ENCODE results near the gene MARCO.
A peak's percentile ranks its signal among the peaks of the same experiment; 100 is the strongest.

Gene MARCO

GRCh38 chr2:119004602-119005001, 62.6 kb downstream of the MARCO start:
- no peak for DNase-seq (ENCODE audit: low read depth in 3 of 3)

DNA sequence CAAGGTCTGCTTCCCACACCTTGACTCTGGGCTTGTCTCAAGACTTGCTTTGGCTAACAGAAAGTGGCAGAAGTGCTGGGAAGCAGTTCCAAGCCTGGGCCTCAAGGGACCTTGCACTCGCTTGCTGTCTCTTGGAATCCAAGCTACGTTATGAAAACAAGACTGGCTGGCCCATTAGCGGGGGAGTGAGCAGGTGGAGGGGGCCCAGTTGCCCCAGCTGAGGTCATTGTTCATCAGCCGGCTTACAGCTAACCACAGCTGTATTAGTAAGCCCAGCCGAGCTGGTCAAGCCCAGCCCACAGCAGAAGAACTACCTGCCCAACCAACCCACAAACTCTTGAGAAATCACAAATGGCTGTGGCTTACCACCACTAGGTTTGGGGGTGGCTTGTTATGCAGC, 63.1 kb downstream of the MARCO start:
- DNase-seq (ENCODE audit: low read depth in 3 of 3) = no peak

DNA sequence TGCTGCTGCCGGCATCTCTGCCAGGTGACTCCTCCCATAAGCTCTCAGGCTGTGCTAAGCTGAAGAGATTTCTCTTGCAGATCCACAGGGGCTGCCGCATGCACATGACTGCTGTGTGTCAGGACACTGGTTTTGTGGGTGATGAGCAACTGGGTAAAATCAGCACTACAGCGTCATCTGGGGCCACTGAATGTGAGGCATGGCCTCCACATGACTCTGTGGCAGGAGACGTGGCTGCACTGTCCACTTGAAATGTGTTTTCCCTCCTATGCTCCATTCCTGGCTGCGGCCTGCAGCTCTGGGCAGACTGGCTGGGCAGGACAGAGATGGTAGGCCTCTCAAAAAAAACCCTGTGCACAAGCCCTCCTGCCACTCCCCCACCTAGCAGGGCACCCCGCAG, 63.6 kb downstream of the MARCO start:
- no peak for DNase-seq (ENCODE audit: low read depth in 3 of 3)

- no peak for DNase-seq (ENCODE audit: low read depth in 3 of 3)
These were observed 64.4 kb downstream of the MARCO start for GRCh38 chr2:119006441-119006840.

- no peak for DNase-seq (ENCODE audit: low read depth in 3 of 3)
These were observed 66.1 kb downstream of the MARCO start for GRCh38 chr2:119008108-119008507.

DNA sequence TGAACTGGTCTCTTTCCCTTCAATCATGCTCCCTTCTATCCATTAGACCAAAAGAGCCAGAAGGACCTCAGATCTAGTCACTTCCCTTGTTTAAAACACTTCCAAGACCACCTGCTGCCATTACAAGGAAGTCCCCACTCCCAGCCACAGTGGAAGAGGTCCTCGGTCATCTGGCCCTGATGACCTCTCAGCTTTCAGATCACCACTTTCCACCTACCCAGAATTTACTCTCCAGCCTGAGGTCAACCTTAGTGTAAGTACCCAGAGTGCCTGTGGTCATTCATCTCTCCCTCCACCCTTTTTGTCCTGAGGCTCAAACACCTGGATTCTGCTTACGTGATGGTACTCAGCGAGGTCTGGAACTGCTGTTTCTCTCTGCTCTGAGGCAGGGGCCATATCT, 67.1 kb downstream of the MARCO start:
- DNase-seq (ENCODE audit: low read depth in 3 of 3) = no peak

GRCh38 chr2:119010336-119010735, 68.3 kb downstream of the MARCO start:
- no peak for DNase-seq (ENCODE audit: low read depth in 3 of 3)

- peak in 1 of 3 experiments; percentile 10 for DNase-seq (ENCODE audit: low read depth in 3 of 3)
These were observed 69.3 kb downstream of the MARCO start for GRCh38 chr2:119011162-119011909.

- DNase-seq (ENCODE audit: low read depth in 3 of 3) = no peak
These were observed 69.9 kb downstream of the MARCO start for GRCh38 chr2:119011910-119012209.

DNA sequence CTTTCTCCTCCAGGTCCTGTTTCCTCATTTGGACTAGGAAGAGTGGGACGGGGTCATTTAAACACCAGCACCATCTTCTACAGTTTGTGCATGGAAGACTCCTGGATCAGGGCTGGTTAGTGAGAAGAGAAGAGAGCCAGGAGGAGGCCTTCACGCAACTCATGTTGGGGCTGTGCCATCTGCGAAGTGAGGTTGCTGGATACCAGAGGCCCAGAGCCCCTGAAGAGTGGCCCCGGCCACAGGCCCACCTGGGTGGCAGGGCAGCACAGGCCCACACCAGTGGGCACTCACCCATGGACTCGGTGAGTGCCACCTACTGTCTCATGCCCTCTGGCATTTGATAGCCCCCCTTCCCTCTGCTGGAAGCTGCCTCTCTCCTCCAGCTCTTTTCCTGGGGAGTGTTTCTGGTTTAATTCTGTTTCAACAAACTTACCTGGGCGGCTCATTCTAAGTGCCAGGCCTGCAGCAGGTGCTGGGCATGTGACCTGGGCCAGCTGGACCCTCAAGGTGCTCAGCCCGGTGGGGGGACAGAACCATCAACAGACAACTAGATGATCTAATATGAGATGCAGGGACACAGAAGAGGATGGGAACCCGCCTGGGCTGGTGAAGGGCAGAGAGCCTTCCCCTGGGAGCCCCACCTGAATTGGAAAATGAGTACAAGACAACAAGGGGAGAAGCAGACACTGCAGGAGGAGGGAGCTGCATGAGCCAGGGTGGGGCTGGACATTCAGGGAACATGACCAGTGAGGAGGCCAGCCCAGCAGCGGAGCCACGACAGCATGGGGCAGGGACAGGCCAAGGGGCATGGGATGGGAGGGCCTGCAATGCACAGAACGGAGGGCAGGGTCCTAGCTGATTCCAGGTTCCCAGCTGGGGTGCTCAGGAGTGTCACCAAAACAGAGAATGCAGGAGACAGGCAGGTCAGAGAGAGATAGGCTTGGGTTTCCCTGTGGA, 70.6 kb downstream of the MARCO start:
- no peak for DNase-seq (ENCODE audit: low read depth in 3 of 3)

DNA sequence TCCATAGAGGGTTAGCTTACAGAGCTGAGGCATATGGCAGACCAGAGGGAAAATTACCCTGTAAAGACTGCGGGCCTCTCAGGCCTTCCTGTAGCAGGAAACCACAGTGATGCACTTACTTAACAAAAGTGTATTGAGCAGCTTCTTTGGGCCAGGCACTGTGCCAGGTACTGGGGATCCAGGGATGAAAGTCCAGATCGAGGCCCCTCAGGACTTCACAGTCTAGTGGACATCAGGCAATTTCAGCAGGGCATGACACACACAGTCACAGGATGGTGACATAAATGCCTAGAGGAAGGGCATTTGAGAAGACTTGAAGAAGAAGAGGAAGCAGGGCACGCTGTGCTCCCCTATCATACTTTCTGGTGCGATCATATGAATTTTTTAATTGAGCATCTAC, 71.7 kb downstream of the MARCO start:
- no peak for DNase-seq (ENCODE audit: low read depth in 3 of 3)

DNA sequence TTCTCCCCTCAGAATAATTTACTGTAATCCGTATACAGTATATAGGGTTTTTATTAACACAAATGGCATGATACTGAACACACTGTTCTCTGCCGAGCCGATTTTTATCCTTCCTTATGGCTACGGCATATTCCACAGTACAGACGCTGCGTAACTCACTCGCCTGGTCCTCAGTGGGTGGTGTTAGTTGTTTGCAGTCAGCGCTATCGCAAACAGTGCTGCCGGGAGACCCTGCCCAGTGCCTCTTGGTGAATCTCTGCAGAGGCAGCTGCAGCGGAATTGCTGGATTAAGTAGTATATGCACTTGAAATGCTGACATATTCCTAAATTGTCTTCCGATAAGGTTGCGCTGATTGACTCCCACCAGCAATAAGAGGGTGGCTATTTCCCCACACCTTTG, 73.9 kb downstream of the MARCO start:
- no peak for DNase-seq (ENCODE audit: low read depth in 3 of 3)

DNA sequence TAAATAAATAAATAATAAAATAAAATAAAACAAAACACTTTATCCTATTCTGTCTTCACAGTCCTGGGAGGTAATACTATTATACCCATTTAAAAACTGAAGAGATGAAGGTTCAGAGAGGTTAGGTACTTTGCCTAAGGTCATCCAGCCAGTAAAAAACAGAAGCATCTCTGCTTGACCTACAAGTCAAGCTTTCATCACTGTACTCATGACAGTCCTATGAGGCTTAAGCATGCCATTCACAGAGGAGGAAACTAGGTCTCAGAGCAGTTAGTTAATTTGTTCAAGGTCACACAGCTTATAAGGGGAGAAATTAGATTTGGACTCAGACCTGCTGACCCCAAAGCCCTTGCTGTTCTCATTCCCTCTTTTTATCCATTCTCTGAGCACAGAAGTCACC, 77.5 kb downstream of the MARCO start:
- DNase-seq (ENCODE audit: low read depth in 3 of 3) = no peak

- DNase-seq (ENCODE audit: low read depth in 3 of 3) = no peak
These were observed 80.7 kb downstream of the MARCO start for GRCh38 chr2:119022678-119023077.

DNA sequence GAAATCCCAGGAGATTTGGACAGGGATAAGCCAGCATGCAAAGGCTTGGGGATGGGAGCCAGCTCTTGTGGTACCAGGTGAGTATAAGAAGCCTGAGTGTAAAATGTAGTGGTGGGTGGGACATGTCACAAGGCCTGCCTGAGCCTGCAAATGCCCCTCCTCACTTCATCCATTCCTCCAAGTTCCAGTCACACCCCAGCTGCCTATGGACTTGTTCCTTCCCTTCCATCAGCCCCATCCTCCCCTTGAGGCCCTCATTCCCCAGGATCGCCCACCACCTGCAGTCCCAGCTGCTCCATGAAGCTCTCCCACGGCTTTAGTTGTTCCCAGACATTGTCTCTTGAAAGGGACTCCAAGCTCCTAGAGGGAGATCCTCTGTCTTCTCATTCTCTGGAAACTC, 81.5 kb downstream of the MARCO start:
- DNase-seq (ENCODE audit: low read depth in 3 of 3) = no peak

DNA sequence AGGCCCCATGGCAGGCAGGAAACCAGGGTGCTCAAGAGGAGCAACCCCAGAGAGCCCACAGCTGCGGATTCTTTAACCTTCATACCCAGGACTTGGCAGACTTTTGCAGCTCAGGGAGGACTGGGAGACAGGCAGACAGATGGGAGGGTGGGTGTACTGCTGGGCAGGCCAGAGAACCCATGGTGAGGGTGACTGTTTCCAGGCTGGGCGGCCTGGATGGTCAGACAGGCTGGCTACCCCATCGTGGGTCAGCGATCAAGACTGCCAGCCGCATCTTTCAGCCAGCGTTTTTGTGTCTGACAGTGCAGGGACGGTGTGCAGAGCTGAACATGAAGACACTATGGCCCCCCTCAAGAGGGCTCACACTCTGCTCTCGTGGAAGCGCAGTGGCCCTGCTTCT, 82.2 kb downstream of the MARCO start:
- DNase-seq (ENCODE audit: low read depth in 3 of 3) = no peak

GRCh38 chr2:119024568-119024967, 82.6 kb downstream of the MARCO start:
- DNase-seq (ENCODE audit: low read depth in 3 of 3) = no peak

DNA sequence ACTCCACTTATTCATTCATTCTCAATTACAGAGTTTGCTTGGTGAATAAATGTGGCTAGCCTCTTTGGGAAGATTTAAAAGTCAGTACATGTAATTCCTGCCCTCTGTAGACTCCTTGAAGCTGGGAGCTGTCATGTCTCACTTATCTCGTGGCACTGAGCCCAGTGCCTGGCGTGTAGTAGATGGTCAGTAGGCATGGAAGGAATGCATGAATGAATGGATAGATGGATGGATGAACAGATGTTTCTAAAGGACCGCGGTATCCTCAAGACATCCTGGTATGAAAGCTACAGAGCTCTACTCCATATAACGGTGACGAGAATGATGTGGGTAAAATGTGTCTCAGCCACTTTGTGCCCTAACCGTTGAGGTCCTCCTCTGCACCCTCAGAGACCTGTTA, 83.0 kb downstream of the MARCO start:
- DNase-seq (ENCODE audit: low read depth in 3 of 3) = no peak

DNA sequence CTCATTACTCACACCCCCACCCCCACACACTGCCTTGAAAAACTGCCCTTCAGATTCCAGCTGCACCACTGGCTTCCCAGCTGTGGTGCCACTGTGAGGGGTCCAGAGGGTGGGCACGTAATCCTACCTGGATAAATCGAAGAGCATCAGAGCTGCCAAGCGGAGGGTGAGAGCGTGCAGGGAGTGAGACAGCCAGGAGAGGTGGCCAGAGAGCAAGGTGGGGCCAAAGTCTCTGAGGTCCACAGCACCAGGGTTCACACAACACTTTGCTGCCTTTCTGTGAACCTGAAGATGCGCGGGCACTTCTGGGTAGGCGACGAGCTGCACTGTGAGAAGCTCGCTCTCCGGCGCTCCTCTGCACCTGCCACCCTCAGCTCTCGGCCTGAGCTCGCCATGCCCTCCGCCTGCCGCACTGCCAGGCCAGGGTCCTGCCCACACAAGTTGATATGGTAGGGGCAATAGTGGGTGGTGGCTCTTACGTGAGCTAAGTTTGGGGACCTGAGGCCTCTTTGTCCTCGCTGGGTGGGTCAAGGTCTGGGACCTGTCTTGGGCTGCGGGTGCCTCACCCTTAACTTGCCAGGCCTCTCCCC, 83.9 kb downstream of the MARCO start:
- no peak for DNase-seq (ENCODE audit: low read depth in 3 of 3)

DNA sequence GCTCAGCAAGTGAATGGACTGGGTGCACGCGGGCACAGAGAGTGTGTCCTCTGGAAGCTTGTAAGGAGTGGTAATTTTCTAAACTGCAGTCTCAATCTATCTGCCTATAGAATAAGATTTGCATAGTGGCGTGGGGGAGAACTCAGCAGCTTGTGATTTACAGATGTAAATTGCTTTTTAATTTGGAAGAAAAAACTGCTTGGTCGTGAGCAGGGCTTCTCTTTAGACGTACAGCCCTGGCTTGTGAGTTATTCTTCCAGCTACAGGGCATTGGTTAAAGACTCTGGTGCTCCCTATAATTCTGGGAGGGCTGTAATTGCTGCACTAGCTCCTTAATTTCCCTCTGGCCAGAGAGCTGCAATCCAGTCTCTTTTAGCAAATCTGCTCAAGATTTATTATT, 84.9 kb downstream of the MARCO start:
- DNase-seq (ENCODE audit: low read depth in 3 of 3) = no peak

GRCh38 chr2:119028327-119029174, 86.6 kb downstream of the MARCO start:
- peak in 1 of 3 experiments; percentile 4 for DNase-seq (ENCODE audit: low read depth in 3 of 3)

DNA sequence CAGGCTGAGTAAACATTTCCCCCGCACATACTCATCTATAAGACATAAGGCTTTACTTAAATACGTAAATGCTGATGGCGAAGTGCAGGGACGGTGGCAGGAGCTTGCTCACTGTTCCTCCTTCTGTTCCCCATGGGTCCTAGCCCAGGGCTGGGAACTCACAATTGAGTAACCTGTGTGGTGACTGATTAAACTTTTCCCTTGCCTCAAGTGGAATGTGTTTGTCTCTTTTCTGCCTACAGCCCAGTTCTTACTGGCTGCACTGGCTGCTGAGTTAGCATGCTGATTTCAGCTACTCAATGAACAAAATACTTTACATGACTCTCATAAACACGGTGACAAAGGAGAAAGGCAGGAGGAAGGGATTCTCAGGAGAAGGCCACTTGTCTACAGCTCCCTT, 87.3 kb downstream of the MARCO start:
- no peak for DNase-seq (ENCODE audit: low read depth in 3 of 3)

Measured in stimulated activated CD4-positive, alpha-beta T cell treated with anti-CD3 and anti-CD28 coated beads, TNF-alpha, amount 100 ng/mL, for 24 hours (primary cell).